HG03442 (cell line): Measurements from ENCODE around the gene WRAP73.

Source experiments
- ATAC-seq: cut with Tn5 transposase; IDR thresholded peaks from one replicate; pipeline ENCODE4 v1.9.1; 2021; ENCODE audit warnings: mild to moderate bottlenecking, moderate library complexity; ENCODE audit not compliant: unreplicated experiment

WRAP73 gene

GRCh38 chr1:3669421-3669821, 19.5 kb upstream of the WRAP73 start:
- no peak for ATAC-seq

- ATAC-seq = no peak
These were observed 18.8 kb upstream of the WRAP73 start for GRCh38 chr1:3668585-3669300.

- ATAC-seq = no peak
These were observed 18.2 kb upstream of the WRAP73 start for GRCh38 chr1:3668148-3668547.

- no peak for ATAC-seq
These were observed 14.9 kb upstream of the WRAP73 start for GRCh38 chr1:3664700-3665375.

- ATAC-seq = no peak
These were observed 14.2 kb upstream of the WRAP73 start for GRCh38 chr1:3663999-3664699.

- ATAC-seq = no peak
These were observed 12.3 kb upstream of the WRAP73 start for GRCh38 chr1:3662080-3662671.

GRCh38 chr1:3661631-3662030, 11.7 kb upstream of the WRAP73 start:
- ATAC-seq = no peak

- ATAC-seq = no peak
These were observed 10.8 kb upstream of the WRAP73 start for GRCh38 chr1:3660704-3661103.

GRCh38 chr1:3659093-3659492, 9.2 kb upstream of the WRAP73 start:
- no peak for ATAC-seq

GRCh38 chr1:3658231-3658615, 8.3 kb upstream of the WRAP73 start:
- no peak for ATAC-seq

GRCh38 chr1:3657578-3658230, 7.8 kb upstream of the WRAP73 start:
- ATAC-seq = no peak

GRCh38 chr1:3657096-3657475, 7.2 kb upstream of the WRAP73 start:
- ATAC-seq = peak; percentile 6

- ATAC-seq = peak; percentile 37
These were observed 6.7 kb upstream of the WRAP73 start for GRCh38 chr1:3656450-3657095.

GRCh38 chr1:3654549-3655281, 4.8 kb upstream of the WRAP73 start:
- ATAC-seq = no peak

GRCh38 chr1:3653286-3653618, 3.3 kb upstream of the WRAP73 start:
- ATAC-seq = no peak

- peak; percentile 8 for ATAC-seq
These were observed 2.8 kb upstream of the WRAP73 start for GRCh38 chr1:3652548-3653285.

GRCh38 chr1:3651930-3652547, 2.1 kb upstream of the WRAP73 start, which contains the start of gene TP73:
Gene TP73 (plus strand): TSS chr1:3652516. CDS start chr1:3682366, 29,850 bp downstream.
- ATAC-seq = peak; percentile 26

- ATAC-seq = no peak
These were observed 1.4 kb upstream of the WRAP73 start for GRCh38 chr1:3651026-3651929.
